H1 (cell line): ENCODE results near the gene GTF3C5. TPM values are rescaled to one million over a fixed set of nuclear protein-coding genes. Genes with fewer than 3 reads are reported as not detected.

Experiments
- CBX5 ChIP-seq: fragments of 300-800, 300-1000 bp; sonication (generic); IDR thresholded peaks from 2 replicates; pipeline ENCODE4 v1.7.1; 2016; ENCODE audit warnings: antibody characterized with exemption, low read length, low read depth
- CHD2 ChIP-seq: IDR thresholded peaks from 2 replicates; pipeline ENCODE4 v1.6.1; 2012; ENCODE audit warnings: low read length, improper control_type of control experiment
- TAF1 ChIP-seq: IDR thresholded peaks from 2 replicates; pipeline ENCODE4 v1.6.1; 2011; ENCODE audit warnings: mild to moderate bottlenecking, low read depth, low read length
- polyA plus RNA-seq, 7 experiments: library from polyadenylated mRNA; depleted of rRNA in 3 of 7; stranded (reverse) in 5 of 7; unstranded in 2 of 7; fragments of >200 nt in 5 of 7; fragments of 200-250 nt in 2 of 7; gene quantifications; 1 replicate in 5 of 7; 2 replicates in 1 of 7; 4 replicates in 1 of 7; pipeline versions ENCODE4 v1.2.1 to v1.2.3, GENCODE V29; 2011 to 2013; ENCODE audit warnings: missing spikeins in 2 of 7, mixed read lengths in 2 of 7
- total RNA-seq: library from RNA; stranded (reverse); fragmentation: NEBNext Ultra II Directional; extraction: Animal tissue kit (Norgen Biotek cat#: 25700); gene quantifications from 2 replicates; pipeline ENCODE4 v1.2.1, GENCODE V29; 2021

GTF3C5 gene
- total and polyA plus RNA-seq, 2 of the 8 experiments (the other 6 are each of a cell fraction or from before 2014, with no cell fraction given), result 78.7 to 87.1 TPM

- no peak for TF ChIP-seq CBX5
- TF ChIP-seq CHD2, result no peak
- no peak for TF ChIP-seq TAF1
Observed at GRCh38 chr9:133105461-133105770, 74.6 kb downstream of the GTF3C5 start (continued).
